Prostate gland (tissue), 2 donors: ENCODE results near the gene C1orf21. TPM values are rescaled to one million over a fixed set of nuclear protein-coding genes. Genes with fewer than 3 reads are reported as not detected.
A peak's percentile ranks its signal among the peaks of the same experiment; 100 is the strongest.

Source experiments
- DNase-seq: peaks from one replicate; pipeline ENCODE4 v3.0.0-alpha.2; 2019; ENCODE audit warnings: low spot score
- H3K27ac ChIP-seq, 2 donors: fragments of 200-600 bp; sonication (generic); 2 replicates each; pipeline ENCODE4 v1.5.1; 2017 to 2019
- H3K27me3 ChIP-seq: fragments of 200-600 bp; sonication (generic); replicated peaks from 2 replicates; pipeline ENCODE4 v1.5.1; 2019; ENCODE audit not compliant: insufficient read depth
- H3K36me3 ChIP-seq, 2 donors: fragments of 200-600 bp; sonication (generic); 1 replicate in 1 of 2; 2 replicates in 1 of 2; pipeline versions ENCODE4 v1.5.1 to v1.8.1; 2017 to 2019
- H3K4me1 ChIP-seq: fragments of 200-600 bp; sonication (generic); replicated peaks from 2 replicates; pipeline ENCODE4 v1.5.1; 2019
- H3K4me3 ChIP-seq, 2 donors: fragments of 200-600 bp; sonication (generic); 2 replicates each; pipeline ENCODE4 v1.5.1; 2017 to 2019
- H3K9me3 ChIP-seq: fragments of 200-600 bp; sonication (generic); 2 replicates; pipeline ENCODE4 v1.5.1; 2017
- POLR2A ChIP-seq: fragments of 450-650 bp; IDR thresholded peaks from one replicate; pipeline ENCODE4 v1.6.1; 2016; ENCODE audit warnings: antibody characterized with exemption, mild to moderate bottlenecking
- POLR2AphosphoS5 ChIP-seq: sonication (generic); formaldehyde crosslinking; IDR thresholded peaks from one replicate; pipeline ENCODE4 v1.6.1; 2017; ENCODE audit warnings: antibody characterized with exemption
- WGBS: methylation state at CpG from one replicate; pipeline ENCODE4 v1.1.5; 2018; 5-methylcytosine and 5-hydroxymethylcytosine counted together
- intact Hi-C: fragments of 100-400 bp; cut with DNase I; formaldehyde crosslinking; loops from one replicate; pipeline ENCODE4 v1.14.2; 2022
- total RNA-seq, 2 donors: library from RNA; depleted of rRNA; stranded (reverse); fragments of >200 nt; gene quantifications; one replicate each; pipeline ENCODE4 v1.1.0, GENCODE V29; 2016
- TF ChIP-seq, protein P1 (sequence below), 4 experiments: fragments of 200-600 bp in 2 of 4; fragments of 450-650 bp in 2 of 4; sonication (generic) in 2 of 4; IDR thresholded peaks; 1 replicate in 3 of 4; 2 replicates in 1 of 4; pipeline ENCODE4 v1.5.1; 2016 to 2019; ENCODE audit warnings: antibody characterized with exemption in 4 of 4, mild to moderate bottlenecking in 2 of 4, moderate library complexity in 2 of 4

C1orf21 gene
- total RNA-seq, 2 donors from 2014 or later, result 28.8 to 79.3 TPM

DNA sequence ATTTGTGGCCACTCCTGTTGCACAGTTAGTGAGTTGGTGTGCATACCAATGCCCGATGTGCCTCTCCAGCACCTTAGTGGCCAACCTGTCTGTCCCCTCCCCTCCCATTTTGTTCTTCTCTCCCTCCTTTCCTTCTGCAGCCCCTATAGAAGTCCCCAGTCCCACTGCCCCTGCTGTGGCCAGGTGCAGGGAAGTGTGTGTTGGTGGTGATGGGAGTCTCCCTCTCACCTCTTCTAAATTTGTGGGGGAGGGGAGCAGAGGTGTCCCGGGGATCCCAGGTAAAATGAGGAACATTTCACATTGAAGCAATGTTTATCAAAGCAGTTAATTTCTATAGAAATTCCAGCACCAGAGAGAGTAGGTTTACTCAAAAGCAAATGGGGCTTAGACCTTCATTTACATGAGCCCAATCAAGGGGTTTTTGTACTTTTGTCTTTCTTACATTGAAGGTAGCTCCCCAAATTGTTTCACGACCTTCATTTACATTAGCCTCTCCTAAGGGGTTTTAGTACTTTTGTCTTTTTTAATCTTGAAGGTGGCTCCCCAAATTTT lies 3.0 kb upstream of the C1orf21 start:
- no peak overlapping the region for H3K27ac ChIP-seq
- no peak for DNase-seq
- 72% methylated on average over 3 of the region's 3 CpGs for WGBS
- H3K36me3 ChIP-seq, result no peaks in the 10 kb centered on the region
- intact Hi-C loops, result loop anchor here (10.0 kb wide), 1 partner anchor 309 kb away; no protein-coding TSS in a partner anchor
- H3K4me3 ChIP-seq, result no peak overlapping the region
- H3K27me3 ChIP-seq, result no peaks in the 10 kb centered on the region
- H3K4me1 ChIP-seq, result no peaks in the 10 kb centered on the region
- H3K9me3 ChIP-seq, result no peaks in the 10 kb centered on the region
- TF ChIP-seq POLR2A, result no peak
- TF ChIP-seq, protein P1, sequence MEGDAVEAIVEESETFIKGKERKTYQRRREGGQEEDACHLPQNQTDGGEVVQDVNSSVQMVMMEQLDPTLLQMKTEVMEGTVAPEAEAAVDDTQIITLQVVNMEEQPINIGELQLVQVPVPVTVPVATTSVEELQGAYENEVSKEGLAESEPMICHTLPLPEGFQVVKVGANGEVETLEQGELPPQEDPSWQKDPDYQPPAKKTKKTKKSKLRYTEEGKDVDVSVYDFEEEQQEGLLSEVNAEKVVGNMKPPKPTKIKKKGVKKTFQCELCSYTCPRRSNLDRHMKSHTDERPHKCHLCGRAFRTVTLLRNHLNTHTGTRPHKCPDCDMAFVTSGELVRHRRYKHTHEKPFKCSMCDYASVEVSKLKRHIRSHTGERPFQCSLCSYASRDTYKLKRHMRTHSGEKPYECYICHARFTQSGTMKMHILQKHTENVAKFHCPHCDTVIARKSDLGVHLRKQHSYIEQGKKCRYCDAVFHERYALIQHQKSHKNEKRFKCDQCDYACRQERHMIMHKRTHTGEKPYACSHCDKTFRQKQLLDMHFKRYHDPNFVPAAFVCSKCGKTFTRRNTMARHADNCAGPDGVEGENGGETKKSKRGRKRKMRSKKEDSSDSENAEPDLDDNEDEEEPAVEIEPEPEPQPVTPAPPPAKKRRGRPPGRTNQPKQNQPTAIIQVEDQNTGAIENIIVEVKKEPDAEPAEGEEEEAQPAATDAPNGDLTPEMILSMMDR (IDR thresholded peaks at IDR 0.05), result no peak
- TF ChIP-seq POLR2AphosphoS5, result no peak

DNA sequence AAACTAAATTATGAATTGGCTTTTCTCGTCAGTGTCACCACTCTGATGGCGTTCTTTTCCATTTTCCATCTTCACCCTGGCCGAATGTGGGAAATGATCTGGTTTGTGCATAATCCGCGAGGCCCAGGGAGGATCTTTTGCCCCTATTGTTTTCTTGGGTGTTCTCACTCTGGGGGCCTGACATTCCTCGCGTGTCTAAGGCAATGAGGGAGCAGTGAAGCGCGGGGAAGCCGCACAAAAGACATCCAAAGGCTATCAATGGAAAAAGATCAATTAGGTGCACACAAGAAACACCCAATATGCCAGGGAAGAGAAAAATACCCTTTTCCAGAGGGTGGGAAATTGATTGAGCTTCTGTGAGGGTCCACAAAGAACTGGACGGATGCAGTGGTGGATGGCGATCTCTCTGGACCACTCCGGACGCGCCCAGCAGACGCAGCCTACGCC lies 941 bp upstream of the C1orf21 start:
- Histone ChIP-seq H3K27me3 (no peaks in the 10 kb centered on the region), H3K27ac (peak overlapping the region; percentile 93 to 94), H3K9me3 (no peaks in the 10 kb centered on the region), H3K4me3 (peak overlapping the region; percentile 98), H3K36me3 (no peaks in the 10 kb centered on the region), H3K4me1 (no peaks in the 10 kb centered on the region)
- intact Hi-C loops, result loop anchor here (2.0 to 10.0 kb wide), 4 partner anchors 96 to 311 kb away; no protein-coding TSS in a partner anchor
- DNase-seq, result no peak
- 37% methylated on average over 17 of the region's 17 CpGs for WGBS
- no peak for TF ChIP-seq POLR2A
- no peak for TF ChIP-seq POLR2AphosphoS5
- TF ChIP-seq, protein P1 (IDR thresholded peaks at IDR 0.05), result no peak

DNA sequence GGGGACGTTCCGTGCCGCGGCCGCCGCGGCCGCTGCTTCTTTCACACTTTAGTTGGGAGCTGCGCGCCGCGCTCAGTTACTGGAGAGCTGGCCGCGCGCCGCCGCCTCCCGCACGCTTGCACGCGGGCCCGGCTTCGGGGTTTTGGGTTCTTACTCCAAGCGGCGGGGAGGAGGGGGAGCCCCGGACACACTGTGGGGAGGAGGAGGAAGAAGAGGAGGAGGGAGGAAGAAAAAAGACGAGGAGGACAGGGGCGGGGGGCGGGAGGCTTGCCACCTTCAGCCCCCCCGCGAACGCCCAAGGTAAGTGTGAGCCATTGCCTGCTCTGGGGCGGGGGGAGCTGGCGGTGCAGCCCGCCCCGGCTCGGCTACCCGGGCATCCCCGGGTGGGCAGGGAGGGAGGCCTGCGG lies 243 bp downstream of the C1orf21 start:
- Histone ChIP-seq H3K4me1 (no peaks in the 10 kb centered on the region), H3K27me3 (no peaks in the 10 kb centered on the region), H3K4me3 (peak overlapping the region; percentile 98), H3K9me3 (no peaks in the 10 kb centered on the region), H3K36me3 (no peaks in the 10 kb centered on the region), H3K27ac (peak overlapping the region; percentile 93 to 94)
- no peak for TF ChIP-seq POLR2AphosphoS5
- TF ChIP-seq POLR2A, result no peak
- TF ChIP-seq, protein P1 (IDR thresholded peaks at IDR 0.05), result peak in 1 of 4 experiments; percentile 1
- 1% methylated on average over 29 of the region's 40 CpGs for WGBS
- peak; percentile 33 for DNase-seq
- intact Hi-C loops, result loop anchor here (2.0 to 10.0 kb wide), 4 partner anchors 95 to 312 kb away; no protein-coding TSS in a partner anchor

DNA sequence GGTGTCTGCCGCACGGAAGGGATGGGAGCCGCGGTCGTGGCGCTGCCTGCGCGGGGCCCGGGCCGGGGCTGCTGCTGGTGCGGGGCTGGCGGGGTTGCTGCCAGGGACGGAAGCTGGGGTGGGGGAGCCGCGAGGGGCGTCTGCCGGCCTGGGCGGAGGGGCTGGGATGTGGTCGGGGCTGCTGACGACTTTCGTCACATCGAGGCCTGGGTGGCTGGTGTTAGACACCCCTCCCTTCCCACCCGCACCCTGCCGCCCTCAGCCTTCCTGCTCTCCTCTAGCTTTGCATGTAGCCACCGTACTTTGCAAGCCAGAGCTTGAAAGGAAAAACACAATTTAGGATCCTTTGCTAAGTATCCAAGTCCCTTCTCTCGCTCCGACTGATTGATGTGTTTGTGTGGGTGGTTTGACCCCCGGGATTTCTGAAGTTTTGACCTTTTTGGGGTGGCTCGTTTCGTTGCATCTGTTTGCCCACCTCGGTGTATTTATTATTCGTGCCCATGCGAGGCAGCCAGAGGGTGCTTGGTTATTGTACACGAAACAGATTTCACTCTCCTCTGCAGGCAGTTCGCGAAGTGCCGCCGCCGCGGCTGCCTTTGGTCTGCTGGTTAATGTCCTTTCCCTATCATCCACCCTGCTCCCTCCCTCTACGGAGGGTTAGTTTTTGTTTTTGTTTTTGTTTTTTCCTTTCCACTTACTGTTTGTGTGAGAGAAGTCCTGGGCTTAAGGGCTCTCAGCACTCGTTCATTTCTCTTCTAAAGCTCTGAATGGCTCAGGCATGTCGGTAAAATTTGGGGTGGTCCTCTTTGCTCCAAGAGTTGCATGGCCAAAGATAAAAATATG lies 868 bp downstream of the C1orf21 start:
- under 1% methylated on average over 38 of the region's 43 CpGs for WGBS
- peak; percentile 59 for DNase-seq
- H3K36me3 ChIP-seq, result no peaks in the 10 kb centered on the region
- intact Hi-C loops, result loop anchor here (2.0 to 10.0 kb wide), 5 partner anchors 95 to 313 kb away; no protein-coding TSS in a partner anchor
- no peaks in the 10 kb centered on the region for H3K9me3 ChIP-seq
- TF ChIP-seq POLR2A (no peak), POLR2AphosphoS5 (peak; percentile 22)
- TF ChIP-seq, protein P1 (IDR thresholded peaks at IDR 0.05), result peak in 3 of 4 experiments; percentile 21 to 48 (median 41)
- peak overlapping the region; percentile 93 to 94 for H3K27ac ChIP-seq
- no peaks in the 10 kb centered on the region for H3K27me3 ChIP-seq
- H3K4me1 ChIP-seq, result no peaks in the 10 kb centered on the region
- peak overlapping the region; percentile 98 for H3K4me3 ChIP-seq
